CD4-positive, alpha-beta T cell treated with Interleukin-2 at 100 ng/mL for 4 hours (primary cell): Measurements from ENCODE around the gene GYS1.
"Not testable (repeated sequence)": the region's sequence is repeated elsewhere in the genome, so short reads cannot be mapped to it uniquely, and the experiment has no call there.

ENCODE experiments used
- DNase-seq: peaks from one replicate; pipeline ENCODE4 v3.0.0-alpha.2; 2020; ENCODE audit warnings: low spot score

GYS1 gene

GRCh38 chr19:48938256-48938655, 54.9 kb downstream of the GYS1 start:
- no peak for DNase-seq

DNA sequence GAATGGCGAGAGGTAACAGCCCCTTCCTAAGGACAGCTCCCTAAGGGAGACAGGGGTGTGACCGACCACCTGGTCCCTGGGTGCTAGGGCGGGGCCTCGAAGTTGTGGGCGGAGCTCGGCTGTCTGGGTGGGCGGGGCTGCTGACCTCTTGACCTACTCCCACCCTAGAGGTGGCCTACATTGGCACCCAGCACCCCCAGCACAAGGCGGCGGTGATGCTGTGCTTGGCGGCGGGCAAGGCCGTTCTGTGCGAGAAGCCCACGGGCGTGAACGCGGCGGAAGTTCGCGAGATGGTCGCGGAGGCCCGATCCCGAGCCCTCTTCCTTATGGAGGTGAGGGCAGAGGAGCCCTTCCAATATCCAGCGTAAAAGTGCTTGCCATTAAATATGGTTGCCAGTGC, 57.2 kb downstream of the GYS1 start:
- no peak for DNase-seq

- DNase-seq, result no peak
These were observed 58.3 kb downstream of the GYS1 start for GRCh38 chr19:48934837-48935236.

DNA sequence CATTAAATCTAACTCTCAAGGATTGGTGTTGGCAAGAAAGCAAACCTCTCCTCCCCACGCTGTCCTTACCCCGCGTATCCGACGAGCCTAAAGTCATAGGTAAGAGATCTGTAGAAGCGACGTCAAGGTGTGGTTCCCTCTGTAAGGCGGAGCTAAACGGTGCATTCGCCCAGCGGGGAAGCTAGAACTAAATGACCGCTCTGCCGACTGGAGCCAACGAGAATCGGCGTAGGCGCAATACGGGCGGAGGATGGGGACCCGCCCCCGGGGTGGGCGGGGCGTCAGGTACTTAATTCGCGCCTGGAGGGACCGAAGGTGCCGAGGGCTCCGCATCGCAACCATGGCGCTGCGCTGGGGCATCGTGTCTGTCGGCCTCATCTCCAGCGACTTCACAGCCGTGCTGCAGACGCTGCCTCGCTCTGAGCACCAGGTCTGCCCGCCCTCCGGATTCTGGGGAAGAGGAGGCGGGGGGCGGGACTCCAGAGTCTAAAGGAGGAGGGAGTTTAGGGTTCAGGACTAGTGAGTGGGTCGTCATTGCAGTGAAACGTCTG, 59.7 kb downstream of the GYS1 start, which contains the start of gene DHDH:
Gene DHDH, plus strand, starts transcription at position 318 of the 551 bp plus-strand sequence. Its CDS starts 23 bp downstream, at position 341.
- peak; percentile 91 for DNase-seq

GRCh38 chr19:48928164-48929025, 64.7 kb downstream of the GYS1 start:
- DNase-seq, result no peak

- not testable (repeated sequence) for DNase-seq
These were observed 65.4 kb downstream of the GYS1 start for GRCh38 chr19:48927692-48928091.

GRCh38 chr19:48926909-48927308, 66.2 kb downstream of the GYS1 start:
- DNase-seq, result peak; percentile 7

GRCh38 chr19:48925890-48926289, 67.2 kb downstream of the GYS1 start:
- DNase-seq, result not testable (repeated sequence)

- DNase-seq, result no peak
These were observed 67.8 kb downstream of the GYS1 start for GRCh38 chr19:48925240-48925843.

DNA sequence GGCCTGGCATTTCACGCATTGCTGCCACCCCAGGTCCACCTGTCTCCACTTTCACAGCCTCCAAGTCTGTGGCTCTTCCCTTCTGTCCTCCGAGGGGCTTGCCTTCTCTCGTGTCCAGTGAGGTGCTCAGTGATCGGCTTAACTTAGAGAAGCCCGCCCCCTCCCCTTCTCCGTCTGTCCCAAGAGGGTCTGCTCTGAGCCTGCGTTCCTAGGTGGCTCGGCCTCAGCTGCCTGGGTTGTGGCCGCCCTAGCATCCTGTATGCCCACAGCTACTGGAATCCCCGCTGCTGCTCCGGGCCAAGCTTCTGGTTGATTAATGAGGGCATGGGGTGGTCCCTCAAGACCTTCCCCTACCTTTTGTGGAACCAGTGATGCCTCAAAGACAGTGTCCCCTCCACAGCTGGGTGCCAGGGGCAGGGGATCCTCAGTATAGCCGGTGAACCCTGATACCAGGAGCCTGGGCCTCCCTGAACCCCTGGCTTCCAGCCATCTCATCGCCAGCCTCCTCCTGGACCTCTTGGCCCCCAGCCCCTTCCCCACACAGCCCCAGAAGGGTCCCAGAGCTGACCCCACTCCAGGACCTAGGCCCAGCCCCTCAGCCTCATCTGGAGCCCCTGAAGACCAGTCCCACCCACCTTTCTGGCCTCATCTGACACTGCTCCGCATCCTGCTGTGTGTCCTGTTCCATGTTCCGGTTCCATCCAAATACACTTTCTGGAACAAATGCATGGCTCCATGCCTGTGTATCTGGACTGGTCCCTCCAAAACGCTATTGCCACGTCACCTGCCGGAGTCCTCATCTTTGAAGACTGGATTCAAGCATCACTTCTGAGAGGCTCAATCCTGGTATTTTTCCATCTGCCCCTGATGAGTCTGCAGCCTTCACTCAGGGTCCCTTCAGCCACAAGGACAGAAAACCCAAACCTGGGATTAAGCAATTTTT, 70.3 kb downstream of the GYS1 start:
- no peak for DNase-seq

- DNase-seq, result no peak
These were observed 71.2 kb downstream of the GYS1 start for GRCh38 chr19:48921721-48922500.

- DNase-seq, result no peak
These were observed 72.2 kb downstream of the GYS1 start for GRCh38 chr19:48920949-48921348.

GRCh38 chr19:48919271-48919670, 73.8 kb downstream of the GYS1 start:
- DNase-seq, result not testable (repeated sequence)

- DNase-seq, result no peak
These were observed 74.3 kb downstream of the GYS1 start for GRCh38 chr19:48918801-48919247.
